Activated T-cell treated with anti-CD3 and anti-CD28 coated beads for 24 hours (primary cell): ENCODE results near the gene TYW3.
"Not testable (repeated sequence)": the region's sequence is repeated elsewhere in the genome, so short reads cannot be mapped to it uniquely, and the experiment has no call there.

Experiments
- DNase-seq: peaks from one replicate; pipeline ENCODE4 v3.0.0-alpha.2; 2020; ENCODE audit warnings: low read depth

The TYW3 gene

GRCh38 chr1:74731399-74732052, 1.4 kb upstream of the TYW3 start:
- DNase-seq, result no peak

GRCh38 chr1:74732071-74732946, 643 bp upstream of the TYW3 start:
- DNase-seq, result peak; percentile 8

GRCh38 chr1:74733604-74734484, 892 bp downstream of the TYW3 start:
- peak; percentile 35 for DNase-seq

DNA sequence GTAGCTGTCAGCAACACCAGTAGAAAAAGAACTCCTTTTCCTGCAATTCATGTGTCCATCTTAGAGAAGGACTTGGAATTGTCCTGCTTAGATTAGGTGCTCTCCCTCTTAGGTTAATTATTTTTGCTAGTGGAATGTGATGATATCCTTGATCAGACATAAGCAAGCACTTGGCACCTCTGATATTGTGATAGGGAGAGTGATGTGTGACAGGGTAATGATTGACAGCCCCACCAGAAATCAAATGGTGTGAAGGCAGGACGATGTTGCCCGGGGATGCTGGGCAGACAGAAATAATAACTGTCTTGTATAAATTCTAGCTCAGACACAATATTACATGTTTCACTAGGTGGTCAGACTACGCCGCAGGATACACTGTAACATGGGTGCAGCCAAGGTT, 4.4 kb downstream of the TYW3 start:
- DNase-seq, result no peak

DNA sequence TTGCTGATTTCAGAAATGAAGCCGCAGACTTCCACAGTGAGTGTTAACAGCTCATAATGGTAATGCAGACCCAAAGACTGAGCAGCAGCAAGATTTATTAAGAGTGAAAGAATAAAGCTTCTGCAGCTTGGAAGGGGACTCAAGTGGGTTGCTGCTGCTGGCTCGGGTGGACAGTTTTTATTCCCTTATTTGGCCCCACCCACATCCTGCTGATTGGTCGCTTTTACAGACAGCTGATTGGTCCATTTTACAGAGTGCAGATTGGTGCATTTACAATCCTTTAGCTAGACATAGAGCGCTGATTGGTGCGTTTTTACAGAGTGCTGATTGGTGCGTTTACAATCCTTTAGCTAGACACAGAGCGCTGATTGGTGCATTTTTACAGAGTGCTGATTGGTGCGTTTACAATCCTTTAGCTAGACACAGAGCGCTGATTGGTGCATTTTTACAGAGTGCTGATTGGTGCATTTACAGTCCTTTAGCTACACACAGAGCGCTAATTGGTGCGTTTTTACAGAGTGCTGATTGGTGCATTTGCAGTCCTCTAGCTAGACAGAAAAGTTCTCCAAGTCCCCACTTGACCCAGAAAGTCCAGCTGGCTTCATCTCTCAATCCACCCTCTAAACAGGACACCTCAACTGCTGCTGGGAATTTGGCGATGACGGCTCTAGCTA, 7.5 kb downstream of the TYW3 start:
- not testable (repeated sequence) for DNase-seq

DNA sequence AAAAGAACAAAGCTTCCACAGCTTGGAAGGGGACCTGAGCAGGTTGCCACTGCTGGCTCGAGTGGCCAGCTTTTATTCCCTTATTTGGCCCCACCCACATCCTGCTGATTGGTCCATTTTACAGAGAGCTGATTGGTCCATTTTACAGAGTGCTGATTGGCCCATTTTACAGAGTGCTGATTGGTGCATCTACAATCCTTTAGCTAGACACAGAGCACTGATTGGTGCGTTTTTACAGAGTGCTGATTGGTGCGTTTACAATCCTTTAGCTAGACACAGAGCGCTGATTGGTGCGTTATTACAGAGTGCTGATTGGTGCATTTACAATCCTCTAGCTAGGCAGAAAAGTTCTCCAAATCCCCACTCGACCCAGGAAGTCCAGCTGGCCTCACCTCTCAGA, 12.3 kb downstream of the TYW3 start:
- not testable (repeated sequence) for DNase-seq

DNA sequence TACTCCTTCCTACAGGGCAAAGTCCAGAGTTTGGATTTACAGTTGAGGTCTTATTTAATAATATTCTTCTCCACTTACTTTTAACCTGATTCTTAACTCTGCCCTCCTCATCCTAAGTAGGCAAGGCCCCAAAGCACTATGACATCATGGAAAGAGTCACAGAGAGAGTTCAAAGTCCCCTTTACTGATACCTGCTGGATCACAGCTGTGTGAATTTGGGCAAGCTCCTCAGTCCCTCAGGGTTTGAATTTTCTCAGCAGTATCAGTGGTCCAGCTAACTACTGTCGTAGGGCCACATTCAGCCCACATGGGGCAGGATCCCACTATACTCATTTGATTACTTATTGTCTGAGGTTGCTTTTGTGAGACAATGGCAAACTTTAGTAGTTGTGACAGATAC, 16.0 kb downstream of the TYW3 start:
- DNase-seq, result no peak

DNA sequence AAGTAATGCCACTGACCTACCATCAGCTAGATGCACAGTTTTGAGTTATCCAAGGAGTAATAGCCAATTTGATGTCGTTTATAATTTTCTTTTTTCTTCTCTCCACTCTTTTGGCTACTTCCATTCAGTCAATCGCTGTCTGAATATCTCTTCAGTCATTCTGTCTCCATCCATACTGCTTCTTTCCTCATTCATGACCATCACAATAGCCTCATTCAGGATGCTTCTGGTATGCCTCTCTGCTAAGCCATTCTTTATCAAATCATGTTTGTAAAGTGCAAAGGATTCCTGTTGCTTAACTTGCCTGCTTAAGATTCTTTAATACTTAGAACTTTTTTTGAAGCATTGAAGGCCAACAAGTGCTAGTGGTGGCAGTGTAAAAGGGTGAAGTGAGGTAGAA, 20.2 kb downstream of the TYW3 start:
- no peak for DNase-seq

- DNase-seq, result no peak
Observed at GRCh38 chr1:74755475-74755874, 22.5 kb downstream of the TYW3 start.

DNA sequence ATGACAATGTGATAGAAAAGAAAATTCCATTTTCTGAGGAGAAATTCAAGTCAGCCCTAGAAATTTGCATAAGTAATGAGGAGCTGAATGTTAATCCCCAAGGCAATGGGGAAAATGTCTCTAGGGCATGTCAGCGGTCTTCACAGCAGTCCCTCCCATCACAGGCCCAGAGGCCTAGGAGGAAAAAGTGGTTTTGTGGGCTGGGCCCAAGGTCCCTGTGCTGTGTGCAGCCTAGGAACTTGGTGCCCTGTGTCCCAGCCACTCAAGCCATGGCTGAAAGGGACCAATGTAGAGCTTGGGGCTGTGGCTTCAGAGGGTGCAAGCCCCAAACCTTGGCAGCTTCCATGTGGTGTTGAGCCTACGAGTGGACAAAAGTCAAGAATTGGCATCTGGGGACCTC, 23.7 kb downstream of the TYW3 start:
- DNase-seq, result not testable (repeated sequence)

- no peak for DNase-seq
Observed at GRCh38 chr1:74763807-74764206, 30.9 kb downstream of the TYW3 start.

- no peak for DNase-seq
Observed at GRCh38 chr1:74766579-74766978, 33.6 kb downstream of the TYW3 start.

DNA sequence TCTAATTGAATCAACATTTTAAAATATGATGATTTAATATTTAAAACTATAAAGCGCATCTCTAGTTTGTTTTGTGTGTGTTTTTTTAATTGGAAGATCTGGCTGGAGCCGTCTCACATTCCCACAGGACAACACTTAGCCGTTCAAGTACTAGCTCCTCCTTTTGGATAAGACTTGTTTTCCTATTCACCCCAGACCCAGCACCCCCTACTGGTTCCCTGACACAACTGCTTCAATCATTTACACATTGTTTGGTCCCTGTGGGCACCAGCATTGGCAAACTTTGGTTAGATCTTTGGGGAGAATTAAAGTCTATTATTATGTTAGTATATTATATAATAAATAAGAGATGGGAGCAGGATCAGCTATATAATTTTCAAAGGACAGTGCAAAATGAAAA, 34.5 kb downstream of the TYW3 start:
- DNase-seq, result no peak

DNA sequence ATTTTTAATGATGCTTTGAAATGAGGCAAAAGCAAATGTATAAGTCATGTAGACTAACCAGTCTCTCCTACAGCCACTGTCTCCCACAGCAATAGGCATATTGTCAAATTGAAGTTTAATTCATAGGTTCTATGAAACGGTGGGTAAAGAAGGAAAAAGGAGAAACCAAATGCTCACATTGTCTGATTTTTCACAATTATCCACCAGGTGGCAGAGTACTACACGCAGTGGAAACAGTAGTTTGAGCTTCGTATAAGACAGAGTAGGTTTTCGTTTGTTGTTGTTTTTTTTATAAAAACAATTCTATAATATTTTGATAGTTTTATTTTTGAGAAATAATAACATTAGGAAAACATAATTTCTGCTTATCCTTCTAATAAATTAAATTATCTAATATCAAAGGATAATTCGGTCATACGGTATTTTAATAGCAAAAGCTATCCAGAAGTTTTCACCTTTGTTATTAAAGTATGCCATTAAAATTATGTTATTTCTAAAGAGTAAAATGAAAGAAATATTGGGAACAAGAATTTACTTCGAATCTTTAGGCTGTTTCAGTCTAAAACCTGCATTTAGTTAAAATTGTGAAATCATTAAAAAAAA, 39.1 kb downstream of the TYW3 start:
- no peak for DNase-seq

GRCh38 chr1:74772945-74773344, 40.0 kb downstream of the TYW3 start:
- no peak for DNase-seq

DNA sequence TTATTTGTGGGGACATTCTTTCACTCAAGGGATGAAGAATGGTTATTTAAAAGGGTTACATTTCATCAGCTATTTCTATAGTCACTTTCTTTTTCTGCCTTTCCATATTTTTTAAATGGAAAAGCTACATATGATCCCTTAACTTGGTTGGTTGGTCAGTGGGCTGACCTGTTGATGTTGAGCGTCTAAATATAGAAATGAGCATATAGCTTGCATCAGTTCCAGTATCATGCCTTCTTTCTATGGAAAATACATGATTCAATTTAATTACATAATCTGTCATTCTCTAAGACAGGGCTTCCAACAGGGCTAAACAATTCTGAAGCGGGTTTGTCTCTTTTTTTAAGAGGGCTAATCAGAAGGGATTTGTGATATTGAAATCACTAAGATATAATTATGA, 40.6 kb downstream of the TYW3 start:
- no peak for DNase-seq

- no peak for DNase-seq
Observed at GRCh38 chr1:74775735-74776134, 42.8 kb downstream of the TYW3 start.

DNA sequence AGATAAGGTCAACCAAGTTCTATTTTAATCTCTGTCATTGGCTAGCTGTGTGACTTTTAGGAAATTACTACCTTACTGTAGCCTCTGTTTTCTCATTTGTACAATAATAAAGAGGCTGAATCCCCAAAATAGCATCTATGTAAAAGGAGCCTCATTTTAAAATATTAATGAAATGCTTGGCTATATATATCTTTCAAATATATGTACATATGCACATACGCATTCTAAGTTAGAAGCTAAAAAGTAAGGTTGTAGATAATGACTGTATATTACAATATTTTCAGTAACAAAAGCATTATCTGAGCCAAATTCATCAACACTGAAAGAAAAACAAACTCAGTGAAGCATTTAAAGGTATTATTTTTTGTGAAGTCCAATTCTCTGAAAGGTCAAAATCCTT, 44.6 kb downstream of the TYW3 start:
- no peak for DNase-seq

- no peak for DNase-seq
Observed at GRCh38 chr1:74779750-74780149, 46.8 kb downstream of the TYW3 start.

DNA sequence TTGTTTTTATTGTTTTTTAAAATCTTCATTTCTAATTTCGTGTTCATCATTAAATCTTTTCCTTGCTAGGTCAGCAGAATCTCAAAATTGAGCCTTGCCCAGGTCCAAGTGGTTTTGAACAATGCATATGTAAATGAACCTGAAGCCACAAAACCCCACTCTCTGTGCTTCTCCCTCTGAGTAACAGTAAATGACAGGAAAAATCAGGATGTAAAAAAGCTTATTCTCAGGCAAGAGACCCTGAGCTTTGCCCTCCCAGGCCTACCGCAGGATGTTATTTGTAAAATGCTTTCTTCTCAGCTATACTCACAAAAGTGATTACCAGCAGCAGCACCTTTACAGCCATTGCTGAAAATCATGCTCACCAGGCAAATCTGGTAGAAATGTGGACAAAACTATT, 47.6 kb downstream of the TYW3 start:
- DNase-seq, result no peak

GRCh38 chr1:74785944-74786343, 53.0 kb downstream of the TYW3 start:
- DNase-seq, result no peak

GRCh38 chr1:74790453-74790852, 57.5 kb downstream of the TYW3 start:
- no peak for DNase-seq
